ENCODE measurements around the gene ANXA6.
"Not testable (repeated sequence)": the region's sequence is repeated elsewhere in the genome, so short reads cannot be mapped to it uniquely, and the experiment has no call there.

ANXA6 gene

GRCh38 chr5:151157426-151158286, at the start of gene ANXA6:
Gene ANXA6 (minus strand): TSS chr5:151157779. CDS start chr5:151147901, 9,878 bp downstream.
- Histone ChIP-seq H3K4me1 (ENCODE audit: control insufficient read depth, insufficient read depth, low read length) (peaks cover 37% of the 10 kb centered on the region), H3K27ac (ENCODE audit: low read depth, low read length) (peak within 1 kb of the TSS; percentile 84; the same call in 1 of the 2 replicates), H3K4me3 (ENCODE audit: low read depth, low read length) (peak within 1 kb of the TSS; percentile 85)

GRCh38 chr5:151205411-151205810, 47.8 kb upstream of the ANXA6 start:
- Histone ChIP-seq H3K36me3 (ENCODE audit: control insufficient read depth, insufficient read depth, low read length) (no peaks in the 10 kb centered on the region), H3K27ac (ENCODE audit: low read depth, low read length) (no peak overlapping the region), H3K9ac (ENCODE audit: low read length) (no peak overlapping the region), H3K9me3 (ENCODE audit: control insufficient read depth, insufficient read depth, low read depth, low read length) (no peaks in the 10 kb centered on the region), H3K4me1 (ENCODE audit: control insufficient read depth, insufficient read depth, low read length) (no peaks in the 10 kb centered on the region), H3K27me3 (ENCODE audit: control insufficient read depth, insufficient read depth, low read length) (no peaks in the 10 kb centered on the region), H3K4me3 (ENCODE audit: low read depth, low read length) (no peak overlapping the region)

More at GRCh38 chr5:151157426-151158286, at the start of gene ANXA6:
- 0 out of 2 replicates have a peak, but pooled peaks cover 2% of the 10 kb centered on the region for H3K36me3 ChIP-seq (ENCODE audit: control insufficient read depth, insufficient read depth, low read length)
- no peaks in the 10 kb centered on the region for H3K27me3 ChIP-seq (ENCODE audit: control insufficient read depth, insufficient read depth, low read length)
- H3K9ac ChIP-seq (ENCODE audit: low read length) = peak within 1 kb of the TSS; percentile 92
- no peaks in the 10 kb centered on the region for H3K9me3 ChIP-seq (ENCODE audit: control insufficient read depth, insufficient read depth, low read depth, low read length)

- Histone ChIP-seq H3K9ac (ENCODE audit: low read length) (no peak overlapping the region), H3K4me3 (ENCODE audit: low read depth, low read length) (no peak overlapping the region), H3K27me3 (ENCODE audit: control insufficient read depth, insufficient read depth, low read length) (no peaks in the 10 kb centered on the region), H3K4me1 (ENCODE audit: control insufficient read depth, insufficient read depth, low read length) (no peaks in the 10 kb centered on the region), H3K9me3 (ENCODE audit: control insufficient read depth, insufficient read depth, low read depth, low read length) (no peaks in the 10 kb centered on the region), H3K27ac (ENCODE audit: low read depth, low read length) (no peak overlapping the region), H3K36me3 (ENCODE audit: control insufficient read depth, insufficient read depth, low read length) (no peaks in the 10 kb centered on the region)
Observed at GRCh38 chr5:151204051-151204450, 46.5 kb upstream of the ANXA6 start.

- no peaks in the 10 kb centered on the region for H3K27me3 ChIP-seq (ENCODE audit: control insufficient read depth, insufficient read depth, low read length)
- no peaks in the 10 kb centered on the region for H3K9me3 ChIP-seq (ENCODE audit: control insufficient read depth, insufficient read depth, low read depth, low read length)
- no peaks in the 10 kb centered on the region for H3K4me1 ChIP-seq (ENCODE audit: control insufficient read depth, insufficient read depth, low read length)
- no peak overlapping the region for H3K27ac ChIP-seq (ENCODE audit: low read depth, low read length)
- no peak overlapping the region for H3K4me3 ChIP-seq (ENCODE audit: low read depth, low read length)
- H3K36me3 ChIP-seq (ENCODE audit: control insufficient read depth, insufficient read depth, low read length) = no peaks in the 10 kb centered on the region
- H3K9ac ChIP-seq (ENCODE audit: low read length) = no peak overlapping the region
Observed at GRCh38 chr5:151202381-151203139, 45.0 kb upstream of the ANXA6 start.

- Histone ChIP-seq H3K36me3 (ENCODE audit: control insufficient read depth, insufficient read depth, low read length) (no peaks in the 10 kb centered on the region), H3K9me3 (ENCODE audit: control insufficient read depth, insufficient read depth, low read depth, low read length) (no peaks in the 10 kb centered on the region), H3K9ac (ENCODE audit: low read length) (no peak overlapping the region), H3K4me3 (ENCODE audit: low read depth, low read length) (no peak overlapping the region), H3K4me1 (ENCODE audit: control insufficient read depth, insufficient read depth, low read length) (no peaks in the 10 kb centered on the region), H3K27ac (ENCODE audit: low read depth, low read length) (no peak overlapping the region), H3K27me3 (ENCODE audit: control insufficient read depth, insufficient read depth, low read length) (no peaks in the 10 kb centered on the region)
Observed at GRCh38 chr5:151200913-151201595, 43.5 kb upstream of the ANXA6 start.

GRCh38 chr5:151199581-151200185, 42.1 kb upstream of the ANXA6 start:
- H3K27me3 ChIP-seq (ENCODE audit: control insufficient read depth, insufficient read depth, low read length) = no peaks in the 10 kb centered on the region
- no peaks in the 10 kb centered on the region for H3K9me3 ChIP-seq (ENCODE audit: control insufficient read depth, insufficient read depth, low read depth, low read length)
- no peaks in the 10 kb centered on the region for H3K4me1 ChIP-seq (ENCODE audit: control insufficient read depth, insufficient read depth, low read length)
- no peak overlapping the region for H3K27ac ChIP-seq (ENCODE audit: low read depth, low read length)
- H3K4me3 ChIP-seq (ENCODE audit: low read depth, low read length) = no peak overlapping the region
- H3K36me3 ChIP-seq (ENCODE audit: control insufficient read depth, insufficient read depth, low read length) = no peaks in the 10 kb centered on the region
- H3K9ac ChIP-seq (ENCODE audit: low read length) = no peak overlapping the region

GRCh38 chr5:151198861-151199260, 41.3 kb upstream of the ANXA6 start:
- H3K27ac ChIP-seq (ENCODE audit: low read depth, low read length) = no peak overlapping the region
- no peaks in the 10 kb centered on the region for H3K9me3 ChIP-seq (ENCODE audit: control insufficient read depth, insufficient read depth, low read depth, low read length)
- H3K9ac ChIP-seq (ENCODE audit: low read length) = no peak overlapping the region

GRCh38 chr5:151197291-151197600, 39.7 kb upstream of the ANXA6 start:
- H3K27ac ChIP-seq (ENCODE audit: low read depth, low read length); H3K27me3 ChIP-seq (ENCODE audit: control insufficient read depth, insufficient read depth, low read length); H3K36me3 ChIP-seq (ENCODE audit: control insufficient read depth, insufficient read depth, low read length); H3K4me3 ChIP-seq (ENCODE audit: low read depth, low read length); H3K9me3 ChIP-seq (ENCODE audit: control insufficient read depth, insufficient read depth, low read depth, low read length); H3K4me1 ChIP-seq (ENCODE audit: control insufficient read depth, insufficient read depth, low read length); H3K9ac ChIP-seq (ENCODE audit: low read length): not testable (repeated sequence)

More at GRCh38 chr5:151198861-151199260, 41.3 kb upstream of the ANXA6 start:
- Histone ChIP-seq H3K4me1 (ENCODE audit: control insufficient read depth, insufficient read depth, low read length) (no peaks in the 10 kb centered on the region), H3K4me3 (ENCODE audit: low read depth, low read length) (no peak overlapping the region), H3K27me3 (ENCODE audit: control insufficient read depth, insufficient read depth, low read length) (no peaks in the 10 kb centered on the region), H3K36me3 (ENCODE audit: control insufficient read depth, insufficient read depth, low read length) (no peaks in the 10 kb centered on the region)

- H3K4me1 ChIP-seq (ENCODE audit: control insufficient read depth, insufficient read depth, low read length) = 0 out of 2 replicates have a peak, but pooled peaks cover 2% of the 10 kb centered on the region
- H3K36me3 ChIP-seq (ENCODE audit: control insufficient read depth, insufficient read depth, low read length) = no peaks in the 10 kb centered on the region
- no peak overlapping the region for H3K4me3 ChIP-seq (ENCODE audit: low read depth, low read length)
- no peak overlapping the region for H3K9ac ChIP-seq (ENCODE audit: low read length)
- no peaks in the 10 kb centered on the region for H3K27me3 ChIP-seq (ENCODE audit: control insufficient read depth, insufficient read depth, low read length)
- no peak overlapping the region for H3K27ac ChIP-seq (ENCODE audit: low read depth, low read length)
- H3K9me3 ChIP-seq (ENCODE audit: control insufficient read depth, insufficient read depth, low read depth, low read length) = peaks cover 2% of the 10 kb centered on the region; the same call in 1 of the 2 replicates
Observed at GRCh38 chr5:151196556-151197290, 39.1 kb upstream of the ANXA6 start.

GRCh38 chr5:151195622-151196021, 38.0 kb upstream of the ANXA6 start:
- Histone ChIP-seq H3K36me3 (ENCODE audit: control insufficient read depth, insufficient read depth, low read length) (no peaks in the 10 kb centered on the region), H3K4me1 (ENCODE audit: control insufficient read depth, insufficient read depth, low read length) (0 out of 2 replicates have a peak, but pooled peaks cover 5% of the 10 kb centered on the region), H3K27me3 (ENCODE audit: control insufficient read depth, insufficient read depth, low read length) (no peaks in the 10 kb centered on the region), H3K4me3 (ENCODE audit: low read depth, low read length) (no peak overlapping the region), H3K9me3 (ENCODE audit: control insufficient read depth, insufficient read depth, low read depth, low read length) (peaks cover 2% of the 10 kb centered on the region; the same call in 1 of the 2 replicates), H3K9ac (ENCODE audit: low read length) (no peak overlapping the region), H3K27ac (ENCODE audit: low read depth, low read length) (no peak overlapping the region)
